Fibroblast of villous mesenchyme (primary cell): ENCODE results near the gene TERB1. TPM values are rescaled to one million over a fixed set of nuclear protein-coding genes. Genes with fewer than 3 reads are reported as not detected.

Experiments used
- DNase-seq: peaks from one replicate; pipeline ENCODE4 v3.0.0-alpha.2; 2010; ENCODE audit warnings: low read depth
- H3K4me3 ChIP-seq: 2 replicates; pipeline ENCODE4 v1.5.1; 2011; ENCODE audit warnings: low read depth, mild to moderate bottlenecking, low read length
- total RNA-seq: library from RNA; depleted of rRNA; stranded (reverse); fragments of >200 nt; gene quantifications from 2 replicates; pipeline ENCODE4 v1.2.3, GENCODE V29; 2012
- TF ChIP-seq, protein P1 (sequence below): IDR thresholded peaks from 2 replicates; pipeline ENCODE4 v1.5.1; 2012; ENCODE audit warnings: low read depth, mild to moderate bottlenecking, low read length; ENCODE audit not compliant: insufficient read depth

TERB1 gene
- total RNA-seq, 1 donor, result not detected

DNA sequence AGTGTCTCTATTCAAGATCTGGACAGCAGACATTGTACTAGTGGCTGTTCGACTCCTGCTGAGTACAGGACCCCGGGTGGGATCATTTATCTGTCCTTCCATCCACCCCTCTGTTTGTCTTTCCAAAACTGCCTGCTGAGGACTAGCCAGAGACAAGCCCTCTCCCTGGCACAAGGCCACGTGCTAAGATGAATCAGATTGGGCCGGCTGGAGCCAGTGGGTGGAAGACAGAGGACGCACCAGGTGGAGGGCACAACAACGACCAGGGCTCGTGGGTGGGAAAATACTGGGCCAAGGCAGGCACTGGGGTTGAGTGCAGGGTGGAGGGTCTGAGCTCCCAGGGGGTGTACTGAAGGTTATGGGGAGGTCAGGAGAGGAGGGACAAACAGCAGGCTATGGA lies 41.4 kb upstream of the TERB1 start:
- DNase-seq, result no peak

DNA sequence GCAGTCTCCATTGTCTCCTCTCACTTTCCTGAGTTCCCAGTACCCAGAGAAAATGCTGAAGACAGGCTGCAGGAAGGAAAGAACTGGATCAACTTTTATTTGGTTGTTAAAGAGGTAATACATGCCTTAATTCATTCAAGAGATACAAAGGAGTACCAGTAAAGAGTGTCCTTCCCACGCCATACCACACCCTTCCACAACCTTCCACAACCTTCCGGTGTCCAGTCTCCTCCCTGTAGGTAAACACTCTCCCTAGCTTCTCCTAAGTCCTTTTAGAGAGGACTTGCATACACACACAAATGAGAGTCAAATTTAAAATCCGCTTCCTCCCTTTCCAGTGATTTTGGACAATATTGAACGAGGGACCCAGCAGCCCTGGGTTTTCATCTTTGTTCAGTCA lies 40.0 kb upstream of the TERB1 start:
- DNase-seq, result no peak
- TF ChIP-seq, protein P1, sequence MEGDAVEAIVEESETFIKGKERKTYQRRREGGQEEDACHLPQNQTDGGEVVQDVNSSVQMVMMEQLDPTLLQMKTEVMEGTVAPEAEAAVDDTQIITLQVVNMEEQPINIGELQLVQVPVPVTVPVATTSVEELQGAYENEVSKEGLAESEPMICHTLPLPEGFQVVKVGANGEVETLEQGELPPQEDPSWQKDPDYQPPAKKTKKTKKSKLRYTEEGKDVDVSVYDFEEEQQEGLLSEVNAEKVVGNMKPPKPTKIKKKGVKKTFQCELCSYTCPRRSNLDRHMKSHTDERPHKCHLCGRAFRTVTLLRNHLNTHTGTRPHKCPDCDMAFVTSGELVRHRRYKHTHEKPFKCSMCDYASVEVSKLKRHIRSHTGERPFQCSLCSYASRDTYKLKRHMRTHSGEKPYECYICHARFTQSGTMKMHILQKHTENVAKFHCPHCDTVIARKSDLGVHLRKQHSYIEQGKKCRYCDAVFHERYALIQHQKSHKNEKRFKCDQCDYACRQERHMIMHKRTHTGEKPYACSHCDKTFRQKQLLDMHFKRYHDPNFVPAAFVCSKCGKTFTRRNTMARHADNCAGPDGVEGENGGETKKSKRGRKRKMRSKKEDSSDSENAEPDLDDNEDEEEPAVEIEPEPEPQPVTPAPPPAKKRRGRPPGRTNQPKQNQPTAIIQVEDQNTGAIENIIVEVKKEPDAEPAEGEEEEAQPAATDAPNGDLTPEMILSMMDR, result no peak
- no peak overlapping the region for H3K4me3 ChIP-seq

More for the DNA sequence above, 41.4 kb upstream of the TERB1 start:
- no peak overlapping the region for H3K4me3 ChIP-seq
- TF ChIP-seq, protein P1, result no peak

DNA sequence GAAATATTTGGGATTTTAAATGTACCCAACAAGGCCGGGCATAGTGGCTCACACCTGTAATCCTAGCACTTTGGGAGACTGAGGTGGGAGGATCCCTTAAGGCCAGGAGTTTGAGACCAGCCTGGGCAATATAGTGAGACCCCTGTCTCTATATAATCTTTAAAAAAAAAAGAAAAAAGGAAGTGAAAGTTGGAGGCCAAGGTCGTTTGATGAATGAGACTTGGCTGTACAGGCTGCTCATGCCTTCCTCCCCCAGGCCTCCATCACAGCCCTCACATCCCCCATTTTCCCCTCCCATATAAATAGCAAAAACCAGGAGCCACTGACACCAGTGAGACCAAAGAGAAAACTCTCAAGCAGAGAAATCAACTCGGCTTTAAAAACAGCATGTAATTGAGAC lies 39.5 kb upstream of the TERB1 start:
- no peak overlapping the region for H3K4me3 ChIP-seq
- DNase-seq, result no peak
- TF ChIP-seq, protein P1, result no peak

DNA sequence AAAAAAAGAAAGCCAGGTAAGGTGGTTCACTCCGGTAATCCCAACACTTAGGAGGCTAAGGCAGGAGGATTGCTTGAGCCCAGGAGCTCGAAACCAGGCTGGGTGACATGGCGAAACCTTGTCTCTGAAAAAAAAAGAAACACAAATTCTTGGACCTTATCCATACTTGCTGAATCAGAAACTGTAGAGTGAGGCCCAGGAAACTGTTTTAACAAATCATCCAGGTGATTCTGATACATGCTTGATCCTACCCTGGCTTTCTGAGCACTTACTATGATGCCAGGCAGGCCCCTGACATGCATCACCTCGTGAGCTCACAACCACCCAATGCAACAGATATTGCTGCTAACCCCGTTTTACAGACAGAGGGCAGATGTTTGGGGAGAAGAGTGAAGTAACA lies 33.4 kb upstream of the TERB1 start:
- no peak overlapping the region for H3K4me3 ChIP-seq
- TF ChIP-seq, protein P1, result no peak

DNA sequence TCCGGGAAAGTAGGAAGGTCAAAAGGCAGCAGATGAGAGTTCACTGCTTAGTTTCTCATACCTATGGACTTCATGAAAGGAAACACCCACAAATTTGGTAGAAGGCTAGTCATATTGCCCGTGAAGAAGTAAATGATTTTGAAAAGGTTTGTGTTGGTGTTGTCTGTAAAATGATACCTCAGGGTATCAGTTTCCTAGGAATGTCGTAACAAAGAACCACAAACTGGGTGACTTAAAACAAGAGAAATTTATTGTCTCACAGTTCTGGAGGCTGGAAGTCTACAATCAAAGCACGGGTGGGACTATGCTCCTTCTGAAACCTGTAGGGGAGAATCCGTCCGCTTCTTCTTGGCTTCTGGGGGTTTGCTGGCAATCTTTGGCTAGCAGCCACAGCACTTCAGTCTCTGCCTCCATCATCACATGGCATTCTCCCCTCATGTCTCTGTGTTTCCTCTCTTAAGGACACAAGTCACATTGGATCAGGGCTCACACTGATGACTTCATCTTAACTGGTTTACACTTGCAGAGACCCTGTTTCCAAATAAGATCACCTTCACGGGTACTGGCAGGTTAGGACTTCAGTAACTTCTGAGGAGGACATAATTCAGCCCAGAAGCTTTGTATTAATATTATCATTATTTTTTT lies 31.4 kb upstream of the TERB1 start:
- TF ChIP-seq, protein P1, result no peak
- peak; percentile 25 for DNase-seq
- no peak overlapping the region for H3K4me3 ChIP-seq

More for the DNA sequence above, 33.4 kb upstream of the TERB1 start:
- no peak for DNase-seq

DNA sequence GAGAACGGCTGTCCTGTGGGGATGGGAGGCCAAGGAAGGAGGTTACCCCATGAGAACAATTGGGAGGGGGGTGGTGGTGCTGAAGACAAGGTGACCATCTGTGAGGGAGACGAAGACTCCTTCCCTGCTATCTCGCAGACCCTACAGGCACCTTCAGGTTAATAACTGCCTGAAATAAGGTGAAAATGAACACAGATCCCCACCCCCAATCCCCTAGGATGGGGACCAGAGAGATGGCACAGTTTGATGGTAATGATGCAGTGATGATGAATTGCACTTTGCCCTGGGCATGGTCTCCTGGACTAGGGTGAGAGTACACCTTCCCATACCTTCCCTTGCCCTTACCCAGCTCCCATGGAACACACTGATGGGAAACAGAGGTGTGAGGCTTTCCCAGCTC lies 30.8 kb upstream of the TERB1 start:
- TF ChIP-seq, protein P1, result no peak
- DNase-seq, result no peak
- H3K4me3 ChIP-seq, result no peak overlapping the region
